ENCODE data around the gene ITGB8.

The ITGB8 gene

GRCh38 chr7:20430664-20431063 lies 100.0 kb downstream of the ITGB8 start:
- Histone ChIP-seq H3K36me3 (ENCODE audit: control insufficient read depth, insufficient read depth, low read length) (no peaks in the 10 kb centered on the region), H3K4me1 (ENCODE audit: control insufficient read depth, insufficient read depth, low read length) (no peaks in the 10 kb centered on the region), H3K27ac (ENCODE audit: low read depth, low read length) (no peak overlapping the region), H3K27me3 (ENCODE audit: control insufficient read depth, insufficient read depth, low read length) (no peaks in the 10 kb centered on the region), H3K4me3 (ENCODE audit: low read length) (no peak overlapping the region), H3K9ac (ENCODE audit: low read length) (no peak overlapping the region)

GRCh38 chr7:20431146-20431545 lies 100.4 kb downstream of the ITGB8 start:
- H3K4me3 ChIP-seq (ENCODE audit: low read length): no peak overlapping the region
- H3K36me3 ChIP-seq (ENCODE audit: control insufficient read depth, insufficient read depth, low read length): no peaks in the 10 kb centered on the region
- no peaks in the 10 kb centered on the region for H3K27me3 ChIP-seq (ENCODE audit: control insufficient read depth, insufficient read depth, low read length)
- H3K27ac ChIP-seq (ENCODE audit: low read depth, low read length): no peak overlapping the region
- H3K4me1 ChIP-seq (ENCODE audit: control insufficient read depth, insufficient read depth, low read length): no peaks in the 10 kb centered on the region
- H3K9ac ChIP-seq (ENCODE audit: low read length): no peak overlapping the region

- H3K36me3 ChIP-seq (ENCODE audit: control insufficient read depth, insufficient read depth, low read length): no peaks in the 10 kb centered on the region
- no peaks in the 10 kb centered on the region for H3K27me3 ChIP-seq (ENCODE audit: control insufficient read depth, insufficient read depth, low read length)
- H3K9ac ChIP-seq (ENCODE audit: low read length): no peak overlapping the region
These were observed 101.4 kb downstream of the ITGB8 start for GRCh38 chr7:20432071-20432470.

GRCh38 chr7:20435305-20435704 lies 104.6 kb downstream of the ITGB8 start:
- H3K4me3 ChIP-seq (ENCODE audit: low read length): no peak overlapping the region
- H3K4me1 ChIP-seq (ENCODE audit: control insufficient read depth, insufficient read depth, low read length): no peaks in the 10 kb centered on the region
- H3K27ac ChIP-seq (ENCODE audit: low read depth, low read length): no peak overlapping the region
- no peaks in the 10 kb centered on the region for H3K27me3 ChIP-seq (ENCODE audit: control insufficient read depth, insufficient read depth, low read length)
- H3K36me3 ChIP-seq (ENCODE audit: control insufficient read depth, insufficient read depth, low read length): no peaks in the 10 kb centered on the region
- no peak overlapping the region for H3K9ac ChIP-seq (ENCODE audit: low read length)

More at GRCh38 chr7:20432071-20432470, 101.4 kb downstream of the ITGB8 start:
- Histone ChIP-seq H3K4me3 (ENCODE audit: low read length) (no peak overlapping the region), H3K27ac (ENCODE audit: low read depth, low read length) (no peak overlapping the region), H3K4me1 (ENCODE audit: control insufficient read depth, insufficient read depth, low read length) (no peaks in the 10 kb centered on the region)

GRCh38 chr7:20438248-20438647 lies 107.5 kb downstream of the ITGB8 start:
- H3K27me3 ChIP-seq (ENCODE audit: control insufficient read depth, insufficient read depth, low read length): no peaks in the 10 kb centered on the region
- H3K4me3 ChIP-seq (ENCODE audit: low read length): no peak overlapping the region
- no peaks in the 10 kb centered on the region for H3K4me1 ChIP-seq (ENCODE audit: control insufficient read depth, insufficient read depth, low read length)
- H3K9ac ChIP-seq (ENCODE audit: low read length): no peak overlapping the region
- no peak overlapping the region for H3K27ac ChIP-seq (ENCODE audit: low read depth, low read length)
- no peaks in the 10 kb centered on the region for H3K36me3 ChIP-seq (ENCODE audit: control insufficient read depth, insufficient read depth, low read length)

- no peak overlapping the region for H3K9ac ChIP-seq (ENCODE audit: low read length)
- no peaks in the 10 kb centered on the region for H3K36me3 ChIP-seq (ENCODE audit: control insufficient read depth, insufficient read depth, low read length)
- no peak overlapping the region for H3K27ac ChIP-seq (ENCODE audit: low read depth, low read length)
- H3K4me1 ChIP-seq (ENCODE audit: control insufficient read depth, insufficient read depth, low read length): no peaks in the 10 kb centered on the region
- H3K4me3 ChIP-seq (ENCODE audit: low read length): no peak overlapping the region
- no peaks in the 10 kb centered on the region for H3K27me3 ChIP-seq (ENCODE audit: control insufficient read depth, insufficient read depth, low read length)
These were observed 108.1 kb downstream of the ITGB8 start for GRCh38 chr7:20438694-20439376.

GRCh38 chr7:20439416-20440185 lies 108.9 kb downstream of the ITGB8 start:
- Histone ChIP-seq H3K4me1 (ENCODE audit: control insufficient read depth, insufficient read depth, low read length) (no peaks in the 10 kb centered on the region), H3K4me3 (ENCODE audit: low read length) (no peak overlapping the region), H3K9ac (ENCODE audit: low read length) (no peak overlapping the region), H3K36me3 (ENCODE audit: control insufficient read depth, insufficient read depth, low read length) (no peaks in the 10 kb centered on the region), H3K27ac (ENCODE audit: low read depth, low read length) (no peak overlapping the region), H3K27me3 (ENCODE audit: control insufficient read depth, insufficient read depth, low read length) (no peaks in the 10 kb centered on the region)

- H3K27me3 ChIP-seq (ENCODE audit: control insufficient read depth, insufficient read depth, low read length): no peaks in the 10 kb centered on the region
- H3K9ac ChIP-seq (ENCODE audit: low read length): no peak overlapping the region
- H3K4me1 ChIP-seq (ENCODE audit: control insufficient read depth, insufficient read depth, low read length): no peaks in the 10 kb centered on the region
- no peak overlapping the region for H3K4me3 ChIP-seq (ENCODE audit: low read length)
- H3K36me3 ChIP-seq (ENCODE audit: control insufficient read depth, insufficient read depth, low read length): no peaks in the 10 kb centered on the region
- H3K27ac ChIP-seq (ENCODE audit: low read depth, low read length): no peak overlapping the region
These were observed 109.9 kb downstream of the ITGB8 start for GRCh38 chr7:20440472-20441105.

- Histone ChIP-seq H3K27ac (ENCODE audit: low read depth, low read length) (no peak overlapping the region), H3K4me3 (ENCODE audit: low read length) (no peak overlapping the region), H3K4me1 (ENCODE audit: control insufficient read depth, insufficient read depth, low read length) (no peaks in the 10 kb centered on the region), H3K36me3 (ENCODE audit: control insufficient read depth, insufficient read depth, low read length) (no peaks in the 10 kb centered on the region), H3K9ac (ENCODE audit: low read length) (no peak overlapping the region), H3K27me3 (ENCODE audit: control insufficient read depth, insufficient read depth, low read length) (no peaks in the 10 kb centered on the region)
These were observed 110.6 kb downstream of the ITGB8 start for GRCh38 chr7:20441346-20441745.

GRCh38 chr7:20441991-20442441 lies 111.3 kb downstream of the ITGB8 start:
- H3K4me3 ChIP-seq (ENCODE audit: low read length): no peak overlapping the region
- no peak overlapping the region for H3K27ac ChIP-seq (ENCODE audit: low read depth, low read length)
- H3K9ac ChIP-seq (ENCODE audit: low read length): no peak overlapping the region
- H3K36me3 ChIP-seq (ENCODE audit: control insufficient read depth, insufficient read depth, low read length): no peaks in the 10 kb centered on the region
- no peaks in the 10 kb centered on the region for H3K4me1 ChIP-seq (ENCODE audit: control insufficient read depth, insufficient read depth, low read length)
- H3K27me3 ChIP-seq (ENCODE audit: control insufficient read depth, insufficient read depth, low read length): no peaks in the 10 kb centered on the region

GRCh38 chr7:20442951-20443350 lies 112.3 kb downstream of the ITGB8 start:
- Histone ChIP-seq H3K36me3 (ENCODE audit: control insufficient read depth, insufficient read depth, low read length) (no peaks in the 10 kb centered on the region), H3K27ac (ENCODE audit: low read depth, low read length) (no peak overlapping the region), H3K9ac (ENCODE audit: low read length) (no peak overlapping the region), H3K4me1 (ENCODE audit: control insufficient read depth, insufficient read depth, low read length) (no peaks in the 10 kb centered on the region), H3K4me3 (ENCODE audit: low read length) (no peak overlapping the region), H3K27me3 (ENCODE audit: control insufficient read depth, insufficient read depth, low read length) (no peaks in the 10 kb centered on the region)

- Histone ChIP-seq H3K27ac (ENCODE audit: low read depth, low read length) (no peak overlapping the region), H3K36me3 (ENCODE audit: control insufficient read depth, insufficient read depth, low read length) (no peaks in the 10 kb centered on the region), H3K27me3 (ENCODE audit: control insufficient read depth, insufficient read depth, low read length) (no peaks in the 10 kb centered on the region), H3K9ac (ENCODE audit: low read length) (no peak overlapping the region), H3K4me3 (ENCODE audit: low read length) (no peak overlapping the region), H3K4me1 (ENCODE audit: control insufficient read depth, insufficient read depth, low read length) (no peaks in the 10 kb centered on the region)
These were observed 113.5 kb downstream of the ITGB8 start for GRCh38 chr7:20444030-20444800.

All from rectal smooth muscle tissue (tissue), 1 donor.